ENCODE measurements around the gene PEX6.

Gene PEX6

DNA sequence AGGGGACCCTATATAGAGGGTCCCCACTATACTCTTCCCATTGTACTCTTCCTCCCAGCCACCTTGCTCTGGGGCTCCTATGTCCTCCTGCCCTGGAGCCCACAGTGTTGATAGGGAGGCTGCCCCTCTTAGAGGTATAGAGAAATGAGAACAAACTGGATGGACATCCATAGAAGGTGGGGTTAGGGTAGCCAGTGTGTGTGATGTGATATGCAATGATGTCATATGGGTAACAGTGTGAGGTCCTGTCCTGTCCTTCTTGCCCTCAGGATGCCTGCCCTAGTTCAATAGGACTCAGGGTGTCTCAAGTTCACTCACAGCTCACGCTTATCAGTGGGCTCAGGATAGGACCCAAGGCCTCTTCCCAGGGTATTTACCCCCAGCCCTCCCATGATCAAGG is 62.7 kb downstream of the PEX6 start:
- H3K4me1 ChIP-seq (ENCODE audit: control insufficient read depth, insufficient read depth, low read length), result peaks cover 3% of the 10 kb centered on the region

DNA sequence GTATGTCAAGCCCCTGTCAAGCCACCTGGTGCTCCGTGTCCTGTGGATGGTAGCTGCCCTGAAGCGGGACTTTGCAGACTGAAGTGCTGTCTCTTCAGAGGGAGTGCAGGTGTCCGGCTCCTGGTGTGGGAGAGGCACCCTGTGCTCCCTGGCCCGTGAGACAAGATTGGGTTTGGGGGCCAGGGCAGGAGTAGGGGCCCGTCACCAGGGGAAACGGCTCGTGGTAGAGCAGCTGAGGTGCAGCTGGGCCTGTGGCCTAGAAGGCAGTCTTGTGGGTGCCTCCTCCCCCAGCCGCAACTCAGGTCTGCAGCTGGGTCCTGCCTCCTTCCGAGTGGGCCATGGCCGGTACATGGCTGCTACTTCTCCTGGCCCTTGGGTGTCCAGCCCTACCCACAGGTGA is 63.2 kb downstream of the PEX6 start, which contains the start of gene PTCRA:
TSS of gene PTCRA (plus strand) at position 322 of the 400 bp plus-strand sequence. CDS start at position 339, 17 bp downstream.
- H3K4me3 ChIP-seq (ENCODE audit: low read length), result no peak within 1 kb of the TSS
- H3K4me1 ChIP-seq (ENCODE audit: control insufficient read depth, insufficient read depth, low read length), result peaks cover 6% of the 10 kb centered on the region
- H3K36me3 ChIP-seq (ENCODE audit: control insufficient read depth, insufficient read depth, low read length), result no peaks in the 10 kb centered on the region

More for the DNA sequence above, 62.7 kb downstream of the PEX6 start:
- Histone ChIP-seq H3K36me3 (ENCODE audit: control insufficient read depth, insufficient read depth, low read length) (no peaks in the 10 kb centered on the region), H3K9me3 (ENCODE audit: control insufficient read depth, low read length) (no peaks in the 10 kb centered on the region), H3K4me3 (ENCODE audit: low read length) (no peak overlapping the region), H3K9ac (ENCODE audit: low read length) (no peak overlapping the region), H3K27me3 (ENCODE audit: control insufficient read depth, insufficient read depth, low read length) (peaks cover under 1% of the 10 kb centered on the region)

GRCh38 chr6:42914546-42914945 is 64.4 kb downstream of the PEX6 start:
- Histone ChIP-seq H3K4me1 (ENCODE audit: control insufficient read depth, insufficient read depth, low read length) (peaks cover 6% of the 10 kb centered on the region), H3K4me3 (ENCODE audit: low read length) (no peak overlapping the region)

More for the DNA sequence above, 63.2 kb downstream of the PEX6 start, which contains the start of gene PTCRA:
- H3K9ac ChIP-seq (ENCODE audit: low read length), result no peak within 1 kb of the TSS
- peaks cover 4% of the 10 kb centered on the region for H3K27me3 ChIP-seq (ENCODE audit: control insufficient read depth, insufficient read depth, low read length)
- no peaks in the 10 kb centered on the region for H3K9me3 ChIP-seq (ENCODE audit: control insufficient read depth, low read length)

More at GRCh38 chr6:42914546-42914945, 64.4 kb downstream of the PEX6 start:
- no peaks in the 10 kb centered on the region for H3K9me3 ChIP-seq (ENCODE audit: control insufficient read depth, low read length)
- H3K9ac ChIP-seq (ENCODE audit: low read length), result no peak overlapping the region
- peaks cover 4% of the 10 kb centered on the region for H3K27me3 ChIP-seq (ENCODE audit: control insufficient read depth, insufficient read depth, low read length)
- no peaks in the 10 kb centered on the region for H3K36me3 ChIP-seq (ENCODE audit: control insufficient read depth, insufficient read depth, low read length)

All from mucosa of stomach (tissue), 1 donor.